K562 (cell line): ENCODE data around the gene PHB1. TPM values are rescaled to one million over a fixed set of nuclear protein-coding genes. Genes with fewer than 3 reads are reported as not detected.
A peak's percentile ranks its signal among the peaks of the same experiment; 100 is the strongest.

ENCODE experiments used
- KLF16 ChIP-seq: IDR thresholded peaks from 2 replicates; pipeline ENCODE4 v1.6.1; 2016; ENCODE audit warnings: antibody characterized with exemption
- NFYB ChIP-seq: IDR thresholded peaks from 2 replicates; pipeline ENCODE4 v1.6.1; 2011; ENCODE audit warnings: mild to moderate bottlenecking, moderate library complexity; ENCODE audit not compliant: insufficient read length; ENCODE audit errors: extremely low read depth
- NR2C2 ChIP-seq, 2 experiments: fragments of 200-800 bp in 1 of 2; sonication (Bioruptor generic) in 1 of 2; sonication (generic) in 1 of 2; formaldehyde crosslinking in 1 of 2; IDR thresholded peaks; 2 replicates each; pipeline versions ENCODE4 v1.6.1 to v1.8.0; 2016 to 2022; ENCODE audit warnings: mild to moderate bottlenecking in 1 of 2, missing compliant biosample characterization in 1 of 2, missing genetic modification characterization in 1 of 2, missing genetic modification reagents in 1 of 2
- RBFOX2 ChIP-seq: fragments of 200-400 bp; formaldehyde crosslinking; IDR thresholded peaks from 2 replicates; pipeline ENCODE4 v1.6.1; 2017; ENCODE audit warnings: low read depth, mild to moderate bottlenecking, low read length, moderate library complexity
- SMARCE1 ChIP-seq: fragments of 450-650 bp; IDR thresholded peaks from 2 replicates; pipeline ENCODE4 v1.7.1; 2016; ENCODE audit warnings: mild to moderate bottlenecking
- polyA plus RNA-seq, 8 experiments: library from polyadenylated mRNA; depleted of rRNA in 4 of 8; stranded (reverse) in 5 of 8; unstranded in 3 of 8; fragments of >200 nt; fragmentation: Nextera tagmentation in 2 of 8; fragmentation: Illumina TruSeq in 1 of 8; extraction: Ambion mirVana in 2 of 8; extraction: Trizol in 1 of 8; gene quantifications; 2 replicates each; pipeline versions ENCODE4 v1.2.1 to v1.2.3, GENCODE V29; 2011 to 2014; ENCODE audit warnings: inconsistent platforms in 1 of 8, missing spikeins in 1 of 8
- total RNA-seq, 7 experiments: library from RNA; depleted of rRNA in 6 of 7; stranded (reverse); fragments of >200 nt in 6 of 7; fragmentation: Illumina TruSeq in 2 of 7; extraction: Trizol in 2 of 7; gene quantifications; 2 replicates each; pipeline versions ENCODE4 v1.2.1 to v1.2.3, GENCODE V29; 2011 to 2021; ENCODE audit warnings: low replicate concordance in 1 of 7
- TF ChIP-seq, protein P1 (sequence below), 2 experiments: IDR thresholded peaks; 2 replicates each; pipeline ENCODE4 v1.6.1; 2011; ENCODE audit warnings: borderline replicate concordance in 1 of 2, control low read depth in 1 of 2, low read depth in 1 of 2, low read length in 1 of 2, mild to moderate bottlenecking in 1 of 2, mixed read lengths in 1 of 2, moderate library complexity in 1 of 2; ENCODE audit not compliant: insufficient read depth in 1 of 2, insufficient read length in 1 of 2, poor library complexity in 1 of 2, severe bottlenecking in 1 of 2; ENCODE audit errors: extremely low read depth in 1 of 2
- TF ChIP-seq, protein P2 (sequence below): sonication (generic); IDR thresholded peaks from 2 replicates; pipeline ENCODE4 v1.6.1; 2016
- TF ChIP-seq, protein P3 (sequence below), 2 experiments: IDR thresholded peaks; 2 replicates each; pipeline ENCODE4 v1.6.1; 2012; ENCODE audit warnings: improper control_type of control experiment in 2 of 2, low read depth in 2 of 2, low read length in 2 of 2, borderline replicate concordance in 1 of 2
- TF ChIP-seq, protein P4 (sequence below): fragments of 450-650 bp; IDR thresholded peaks from 2 replicates; pipeline ENCODE4 v1.6.1; 2016; ENCODE audit warnings: low read depth
- TF ChIP-seq, protein P5 (sequence below): sonication (generic); formaldehyde crosslinking; IDR thresholded peaks from 2 replicates; pipeline ENCODE4 v1.8.1; 2023; ENCODE audit warnings: mild to moderate bottlenecking, missing genetic modification reagents

The PHB1 gene
- total and polyA plus RNA-seq, 9 of the 15 experiments (the other 6 are each of a cell fraction or from before 2014, with no cell fraction given) = 191 to 818 (median 349) TPM

DNA sequence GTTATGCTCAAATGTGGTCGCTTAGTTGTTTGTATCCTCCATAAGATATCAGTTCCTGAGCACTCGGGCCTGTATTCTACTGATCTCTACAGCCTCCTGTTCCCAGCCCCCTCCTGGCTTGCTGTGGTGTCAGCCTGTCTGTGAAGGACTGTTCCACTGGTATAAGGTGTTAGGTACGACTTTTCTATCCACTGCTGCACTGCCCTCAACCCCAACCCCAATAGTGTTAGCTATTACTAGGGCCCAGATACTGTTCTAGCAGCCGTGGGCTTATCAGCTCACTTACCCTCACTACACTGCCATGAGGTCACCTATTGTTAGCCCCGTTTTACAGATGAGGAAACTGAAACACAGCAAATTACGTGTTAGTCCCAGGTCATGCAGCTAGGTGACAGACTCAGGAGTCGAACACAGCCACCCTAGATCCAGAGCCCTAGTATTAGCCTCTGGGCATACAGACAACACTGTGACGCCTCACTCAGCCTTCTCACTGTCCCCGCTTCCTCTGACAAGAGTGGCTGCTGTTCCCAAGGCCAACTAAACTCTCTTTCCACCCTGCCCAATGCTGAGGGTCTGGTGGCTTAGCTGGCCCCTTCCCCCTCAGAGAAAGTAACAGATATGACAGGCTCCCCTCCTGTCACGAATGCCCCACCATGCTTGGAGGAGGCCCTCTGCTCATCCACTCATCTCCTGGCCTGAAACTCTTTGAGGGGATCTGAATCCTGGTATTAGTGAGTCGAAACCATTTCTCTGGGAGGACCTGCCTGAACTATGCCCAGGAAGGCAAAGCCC lies 27.0 kb downstream of the PHB1 start (continued):
- TF ChIP-seq, protein P1, sequence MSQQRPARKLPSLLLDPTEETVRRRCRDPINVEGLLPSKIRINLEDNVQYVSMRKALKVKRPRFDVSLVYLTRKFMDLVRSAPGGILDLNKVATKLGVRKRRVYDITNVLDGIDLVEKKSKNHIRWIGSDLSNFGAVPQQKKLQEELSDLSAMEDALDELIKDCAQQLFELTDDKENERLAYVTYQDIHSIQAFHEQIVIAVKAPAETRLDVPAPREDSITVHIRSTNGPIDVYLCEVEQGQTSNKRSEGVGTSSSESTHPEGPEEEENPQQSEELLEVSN (IDR thresholded peaks at IDR 0.05; ENCODE audit: borderline replicate concordance in 1 of 2, extremely low read depth in 1 of 2, insufficient read depth in 1 of 2, insufficient read length in 1 of 2, low read depth in 1 of 2, low read length in 1 of 2, poor library complexity in 1 of 2, severe bottlenecking in 1 of 2) = peak in 1 of 2 experiments; percentile 6
- TF ChIP-seq, protein P2, sequence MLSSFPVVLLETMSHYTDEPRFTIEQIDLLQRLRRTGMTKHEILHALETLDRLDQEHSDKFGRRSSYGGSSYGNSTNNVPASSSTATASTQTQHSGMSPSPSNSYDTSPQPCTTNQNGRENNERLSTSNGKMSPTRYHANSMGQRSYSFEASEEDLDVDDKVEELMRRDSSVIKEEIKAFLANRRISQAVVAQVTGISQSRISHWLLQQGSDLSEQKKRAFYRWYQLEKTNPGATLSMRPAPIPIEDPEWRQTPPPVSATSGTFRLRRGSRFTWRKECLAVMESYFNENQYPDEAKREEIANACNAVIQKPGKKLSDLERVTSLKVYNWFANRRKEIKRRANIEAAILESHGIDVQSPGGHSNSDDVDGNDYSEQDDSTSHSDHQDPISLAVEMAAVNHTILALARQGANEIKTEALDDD = peak; percentile 37; the same call in 1 of the 2 replicates
- TF ChIP-seq, protein P3, sequence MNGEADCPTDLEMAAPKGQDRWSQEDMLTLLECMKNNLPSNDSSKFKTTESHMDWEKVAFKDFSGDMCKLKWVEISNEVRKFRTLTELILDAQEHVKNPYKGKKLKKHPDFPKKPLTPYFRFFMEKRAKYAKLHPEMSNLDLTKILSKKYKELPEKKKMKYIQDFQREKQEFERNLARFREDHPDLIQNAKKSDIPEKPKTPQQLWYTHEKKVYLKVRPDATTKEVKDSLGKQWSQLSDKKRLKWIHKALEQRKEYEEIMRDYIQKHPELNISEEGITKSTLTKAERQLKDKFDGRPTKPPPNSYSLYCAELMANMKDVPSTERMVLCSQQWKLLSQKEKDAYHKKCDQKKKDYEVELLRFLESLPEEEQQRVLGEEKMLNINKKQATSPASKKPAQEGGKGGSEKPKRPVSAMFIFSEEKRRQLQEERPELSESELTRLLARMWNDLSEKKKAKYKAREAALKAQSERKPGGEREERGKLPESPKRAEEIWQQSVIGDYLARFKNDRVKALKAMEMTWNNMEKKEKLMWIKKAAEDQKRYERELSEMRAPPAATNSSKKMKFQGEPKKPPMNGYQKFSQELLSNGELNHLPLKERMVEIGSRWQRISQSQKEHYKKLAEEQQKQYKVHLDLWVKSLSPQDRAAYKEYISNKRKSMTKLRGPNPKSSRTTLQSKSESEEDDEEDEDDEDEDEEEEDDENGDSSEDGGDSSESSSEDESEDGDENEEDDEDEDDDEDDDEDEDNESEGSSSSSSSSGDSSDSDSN (IDR thresholded peaks at IDR 0.05; ENCODE audit: borderline replicate concordance in 1 of 2, low read depth in 2 of 2, low read length in 2 of 2) = no peak
- TF ChIP-seq SMARCE1 (no peak), NFYB (no peak), KLF16 (no peak), RBFOX2 (no peak), NR2C2 (CRISPR knock-in tag; IDR thresholded peaks at IDR 0.05) (no peak), NR2C2 (tag; IDR thresholded peaks at IDR 0.05) (no peak; the same call in 1 of the 2 replicates)
- TF ChIP-seq, protein P4, sequence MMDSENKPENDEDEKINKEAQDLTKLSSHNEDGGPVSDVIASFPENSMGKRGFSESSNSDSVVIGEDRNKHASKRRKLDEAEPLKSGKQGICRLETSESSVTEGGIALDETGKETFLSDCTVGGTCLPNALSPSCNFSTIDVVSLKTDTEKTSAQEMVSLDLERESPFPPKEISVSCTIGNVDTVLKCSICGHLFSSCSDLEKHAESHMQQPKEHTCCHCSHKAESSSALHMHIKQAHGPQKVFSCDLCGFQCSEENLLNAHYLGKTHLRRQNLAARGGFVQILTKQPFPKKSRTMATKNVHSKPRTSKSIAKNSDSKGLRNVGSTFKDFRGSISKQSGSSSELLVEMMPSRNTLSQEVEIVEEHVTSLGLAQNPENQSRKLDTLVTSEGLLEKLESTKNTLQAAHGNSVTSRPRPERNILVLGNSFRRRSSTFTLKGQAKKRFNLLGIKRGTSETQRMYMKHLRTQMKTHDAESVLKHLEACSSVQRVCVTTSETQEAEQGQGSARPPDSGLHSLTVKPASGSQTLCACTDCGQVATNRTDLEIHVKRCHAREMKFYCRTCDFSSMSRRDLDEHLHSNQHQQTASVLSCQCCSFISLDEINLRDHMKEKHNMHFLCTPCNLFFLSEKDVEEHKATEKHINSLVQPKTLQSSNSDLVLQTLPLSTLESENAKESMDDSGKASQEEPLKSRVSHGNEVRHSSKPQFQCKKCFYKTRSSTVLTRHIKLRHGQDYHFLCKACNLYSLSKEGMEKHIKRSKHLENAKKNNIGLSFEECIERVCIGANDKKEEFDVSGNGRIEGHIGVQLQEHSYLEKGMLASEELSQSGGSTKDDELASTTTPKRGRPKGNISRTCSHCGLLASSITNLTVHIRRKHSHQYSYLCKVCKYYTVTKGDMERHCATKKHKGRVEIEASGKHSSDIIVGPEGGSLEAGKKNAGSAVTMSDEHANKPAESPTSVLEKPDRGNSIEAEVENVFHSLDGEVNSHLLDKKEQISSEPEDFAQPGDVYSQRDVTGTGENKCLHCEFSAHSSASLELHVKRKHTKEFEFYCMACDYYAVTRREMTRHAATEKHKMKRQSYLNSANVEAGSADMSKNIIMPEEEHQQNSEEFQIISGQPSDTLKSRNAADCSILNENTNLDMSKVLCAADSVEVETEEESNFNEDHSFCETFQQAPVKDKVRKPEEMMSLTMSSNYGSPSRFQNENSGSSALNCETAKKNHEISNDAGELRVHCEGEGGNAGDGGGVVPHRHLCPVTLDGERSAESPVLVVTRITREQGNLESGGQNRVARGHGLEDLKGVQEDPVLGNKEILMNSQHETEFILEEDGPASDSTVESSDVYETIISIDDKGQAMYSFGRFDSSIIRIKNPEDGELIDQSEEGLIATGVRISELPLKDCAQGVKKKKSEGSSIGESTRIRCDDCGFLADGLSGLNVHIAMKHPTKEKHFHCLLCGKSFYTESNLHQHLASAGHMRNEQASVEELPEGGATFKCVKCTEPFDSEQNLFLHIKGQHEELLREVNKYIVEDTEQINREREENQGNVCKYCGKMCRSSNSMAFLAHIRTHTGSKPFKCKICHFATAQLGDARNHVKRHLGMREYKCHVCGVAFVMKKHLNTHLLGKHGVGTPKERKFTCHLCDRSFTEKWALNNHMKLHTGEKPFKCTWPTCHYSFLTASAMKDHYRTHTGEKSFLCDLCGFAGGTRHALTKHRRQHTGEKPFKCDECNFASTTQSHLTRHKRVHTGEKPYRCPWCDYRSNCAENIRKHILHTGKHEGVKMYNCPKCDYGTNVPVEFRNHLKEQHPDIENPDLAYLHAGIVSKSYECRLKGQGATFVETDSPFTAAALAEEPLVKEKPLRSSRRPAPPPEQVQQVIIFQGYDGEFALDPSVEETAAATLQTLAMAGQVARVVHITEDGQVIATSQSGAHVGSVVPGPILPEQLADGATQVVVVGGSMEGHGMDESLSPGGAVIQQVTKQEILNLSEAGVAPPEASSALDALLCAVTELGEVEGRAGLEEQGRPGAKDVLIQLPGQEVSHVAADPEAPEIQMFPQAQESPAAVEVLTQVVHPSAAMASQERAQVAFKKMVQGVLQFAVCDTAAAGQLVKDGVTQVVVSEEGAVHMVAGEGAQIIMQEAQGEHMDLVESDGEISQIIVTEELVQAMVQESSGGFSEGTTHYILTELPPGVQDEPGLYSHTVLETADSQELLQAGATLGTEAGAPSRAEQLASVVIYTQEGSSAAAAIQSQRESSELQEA = no peak
- TF ChIP-seq, protein P5, sequence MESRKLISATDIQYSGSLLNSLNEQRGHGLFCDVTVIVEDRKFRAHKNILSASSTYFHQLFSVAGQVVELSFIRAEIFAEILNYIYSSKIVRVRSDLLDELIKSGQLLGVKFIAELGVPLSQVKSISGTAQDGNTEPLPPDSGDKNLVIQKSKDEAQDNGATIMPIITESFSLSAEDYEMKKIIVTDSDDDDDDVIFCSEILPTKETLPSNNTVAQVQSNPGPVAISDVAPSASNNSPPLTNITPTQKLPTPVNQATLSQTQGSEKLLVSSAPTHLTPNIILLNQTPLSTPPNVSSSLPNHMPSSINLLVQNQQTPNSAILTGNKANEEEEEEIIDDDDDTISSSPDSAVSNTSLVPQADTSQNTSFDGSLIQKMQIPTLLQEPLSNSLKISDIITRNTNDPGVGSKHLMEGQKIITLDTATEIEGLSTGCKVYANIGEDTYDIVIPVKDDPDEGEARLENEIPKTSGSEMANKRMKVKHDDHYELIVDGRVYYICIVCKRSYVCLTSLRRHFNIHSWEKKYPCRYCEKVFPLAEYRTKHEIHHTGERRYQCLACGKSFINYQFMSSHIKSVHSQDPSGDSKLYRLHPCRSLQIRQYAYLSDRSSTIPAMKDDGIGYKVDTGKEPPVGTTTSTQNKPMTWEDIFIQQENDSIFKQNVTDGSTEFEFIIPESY (CRISPR knock-in tag) = no peak
